Bone marrow (tissue), 2 donors: ENCODE measurements around the gene RBM19.

Source experiments
- DNase-seq, 2 donors: peaks; one replicate each; lab custom pipeline; 2025; lab: John Stamatoyannopoulos, UW

RBM19 gene

DNA sequence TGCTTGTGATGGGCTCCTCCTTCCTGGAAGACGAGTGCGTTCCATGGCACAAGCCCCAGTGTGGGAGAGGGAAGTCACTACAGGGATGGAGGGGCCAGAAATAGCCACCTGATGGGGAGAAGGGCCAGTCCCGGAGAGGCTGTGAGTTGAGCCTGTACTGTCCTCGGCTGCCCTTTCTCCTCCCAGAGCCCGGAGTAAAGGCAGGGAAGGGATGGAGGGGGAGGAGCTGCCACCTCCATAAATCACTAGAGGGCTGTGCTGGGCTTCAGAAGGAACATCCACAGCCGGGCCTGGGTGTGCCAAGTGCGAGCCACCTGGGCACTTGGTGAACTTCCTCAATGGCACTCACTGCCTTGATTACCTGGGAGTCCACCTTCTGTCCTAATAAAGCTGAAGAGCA, 110.1 kb downstream of the RBM19 start:
- DNase-seq, result no peak

- DNase-seq, result no peak
These were observed 111.6 kb downstream of the RBM19 start for GRCh38 chr12:113854385-113855142.

GRCh38 chr12:113853491-113853890, 112.6 kb downstream of the RBM19 start:
- no peak for DNase-seq

- DNase-seq, result no peak
These were observed 113.2 kb downstream of the RBM19 start for GRCh38 chr12:113852695-113853490.

DNA sequence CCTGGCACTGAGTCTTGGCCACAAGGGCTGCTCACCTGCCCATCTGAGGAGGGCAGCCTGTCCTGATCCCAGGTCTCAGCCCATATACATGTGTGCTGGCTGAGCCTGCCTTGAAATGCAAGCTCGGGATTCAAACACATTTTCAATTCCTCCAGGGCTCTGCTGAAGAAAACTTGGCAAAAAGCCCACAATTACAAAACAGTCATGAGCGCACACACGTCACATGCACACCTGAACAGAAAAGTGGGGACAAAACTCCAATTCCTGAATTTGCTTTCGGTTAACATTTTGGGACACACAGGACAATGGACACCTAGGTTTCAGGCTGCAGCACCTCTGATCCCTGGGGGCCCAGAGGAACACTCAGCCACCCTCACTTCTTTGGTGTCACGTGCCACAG, 113.9 kb downstream of the RBM19 start:
- DNase-seq, result no peak

GRCh38 chr12:113850309-113851056, 115.6 kb downstream of the RBM19 start:
- no peak for DNase-seq

DNA sequence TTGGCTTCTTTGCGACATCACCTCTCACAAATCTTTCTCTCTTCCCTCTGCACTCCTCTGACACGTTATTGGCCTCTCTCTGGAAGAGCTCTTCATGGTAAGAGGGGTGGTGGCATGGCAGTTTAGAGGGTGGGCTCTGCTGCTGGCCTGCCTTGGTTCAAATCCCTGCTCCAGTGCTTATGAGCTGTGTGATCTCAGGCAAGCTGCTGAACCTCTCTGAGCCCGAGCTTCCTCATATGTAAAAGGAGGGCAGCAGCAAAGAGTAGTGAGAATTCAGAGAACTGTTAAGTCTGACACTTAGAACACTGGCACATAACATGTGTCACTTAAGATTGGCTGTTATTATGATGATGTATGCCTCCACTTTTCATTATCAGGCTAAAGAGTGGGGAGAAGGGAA, 118.3 kb downstream of the RBM19 start:
- DNase-seq, result no peak

- DNase-seq, result no peak
These were observed 119.0 kb downstream of the RBM19 start for GRCh38 chr12:113846883-113847755.

DNA sequence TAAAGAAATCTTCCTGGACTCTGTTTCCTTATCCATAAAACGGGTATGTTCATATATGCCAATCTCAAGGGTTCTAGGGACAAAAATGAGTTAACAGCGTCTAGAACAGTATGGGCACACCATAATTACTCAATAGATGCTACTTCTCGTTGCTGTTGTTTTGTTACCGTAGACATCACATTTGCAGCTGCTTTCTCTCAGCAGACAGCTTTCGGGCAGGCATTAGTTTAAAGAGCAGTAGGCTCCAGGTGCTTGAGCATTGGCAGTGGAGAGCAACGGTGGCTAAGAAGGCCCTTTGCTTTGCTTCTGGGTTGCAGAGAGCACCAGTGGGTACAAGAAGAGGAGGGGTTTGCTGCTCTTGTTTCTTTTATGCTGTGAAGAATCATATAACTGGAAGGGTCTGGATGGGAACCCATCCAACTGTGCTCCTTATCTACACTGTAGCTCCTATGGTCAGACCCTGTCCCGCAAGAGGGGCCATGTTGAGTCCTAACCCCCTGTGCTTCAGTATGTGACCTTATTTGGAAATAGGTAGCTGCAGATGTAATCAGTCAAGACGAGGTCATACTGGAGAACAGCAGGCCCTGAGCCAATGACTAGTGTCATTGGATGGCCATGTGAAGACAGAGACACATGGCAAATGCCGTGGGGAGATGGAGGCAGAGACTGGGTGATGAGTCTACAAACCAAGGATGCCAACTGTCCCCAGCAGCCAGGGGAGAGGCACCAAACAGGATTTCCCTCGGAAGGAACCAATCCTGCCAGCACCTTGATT, 120.0 kb downstream of the RBM19 start:
- no peak for DNase-seq

GRCh38 chr12:113844495-113845210, 121.5 kb downstream of the RBM19 start:
- DNase-seq, result no peak

- no peak for DNase-seq
These were observed 123.4 kb downstream of the RBM19 start for GRCh38 chr12:113842699-113843098.

- DNase-seq, result no peak
These were observed 124.3 kb downstream of the RBM19 start for GRCh38 chr12:113841786-113842185.

- DNase-seq, result no peak
These were observed 125.6 kb downstream of the RBM19 start for GRCh38 chr12:113840401-113841042.

DNA sequence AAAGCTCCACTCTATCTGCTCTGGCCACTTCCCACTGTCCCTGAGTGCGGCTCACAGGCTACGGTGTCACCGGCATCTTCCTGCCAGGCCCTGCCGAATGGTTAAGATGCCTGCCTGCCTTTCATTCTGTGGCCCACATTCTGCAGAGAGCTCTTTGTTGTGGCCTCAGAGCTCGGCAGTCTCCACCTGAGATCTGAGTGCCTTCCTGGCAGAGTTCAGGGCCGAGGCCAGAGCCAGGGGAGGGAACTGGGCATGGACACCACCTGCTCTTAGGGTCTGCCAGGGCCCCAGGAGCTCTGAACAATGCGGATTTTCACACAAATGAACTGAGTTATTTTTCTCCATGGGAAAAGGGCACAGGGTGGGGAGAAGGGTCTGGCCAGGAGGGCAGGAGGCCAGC, 127.2 kb downstream of the RBM19 start:
- no peak for DNase-seq

DNA sequence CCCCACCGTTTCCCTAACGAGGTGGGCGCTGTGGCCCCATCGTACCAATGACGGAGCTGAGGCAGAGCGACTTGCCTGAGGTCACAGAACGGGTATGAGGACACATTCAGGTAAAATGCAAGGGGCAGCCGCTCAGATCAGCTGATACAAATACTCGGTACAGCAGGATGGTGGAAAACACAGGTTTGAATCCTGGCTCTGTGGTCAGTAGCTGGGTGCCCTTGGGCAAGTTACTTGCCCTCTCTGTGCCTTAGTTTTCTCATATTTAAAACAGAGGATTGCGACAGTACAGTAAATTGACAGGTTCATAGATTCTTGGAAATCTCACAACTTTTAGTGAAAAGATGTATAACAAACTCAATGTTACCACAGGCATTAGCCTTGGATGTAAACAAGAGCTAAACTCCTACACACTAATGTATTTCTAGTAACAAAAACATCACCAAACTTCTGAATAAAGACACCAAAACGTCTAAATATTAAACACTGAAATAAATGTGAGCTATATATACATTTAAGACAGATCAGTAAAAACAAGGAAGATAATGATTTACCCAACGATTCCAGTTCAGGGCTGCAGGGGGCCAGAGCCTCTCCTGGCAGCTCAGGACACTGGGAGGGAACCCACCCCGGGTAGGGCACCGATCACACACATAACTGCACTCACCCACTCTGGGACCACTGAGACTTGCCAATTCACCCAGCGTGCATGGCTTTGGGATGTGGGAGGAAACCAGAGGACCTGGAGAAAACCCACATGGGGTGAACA, 128.4 kb downstream of the RBM19 start:
- no peak for DNase-seq

- no peak for DNase-seq
These were observed 129.0 kb downstream of the RBM19 start for GRCh38 chr12:113837084-113837483.

DNA sequence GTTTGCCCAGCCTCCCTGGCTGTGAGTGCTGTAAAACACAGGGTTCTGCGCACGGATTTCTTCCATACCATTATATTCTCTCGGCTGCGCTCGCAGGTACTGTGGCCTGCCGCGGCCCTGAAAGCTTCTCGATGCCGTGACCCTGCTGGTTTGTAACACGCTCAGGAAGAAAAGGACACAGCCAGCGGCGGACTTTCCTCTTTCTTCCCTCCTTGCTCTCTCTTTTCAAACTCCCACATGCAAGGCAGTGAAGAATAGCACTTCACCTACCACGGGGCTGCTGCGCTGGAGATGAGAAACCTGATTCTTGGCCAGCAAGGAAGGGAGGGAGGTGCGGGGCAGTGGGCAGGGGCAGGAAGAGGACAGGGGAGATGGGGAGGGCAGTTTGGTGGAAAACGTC, 130.2 kb downstream of the RBM19 start:
- no peak for DNase-seq

DNA sequence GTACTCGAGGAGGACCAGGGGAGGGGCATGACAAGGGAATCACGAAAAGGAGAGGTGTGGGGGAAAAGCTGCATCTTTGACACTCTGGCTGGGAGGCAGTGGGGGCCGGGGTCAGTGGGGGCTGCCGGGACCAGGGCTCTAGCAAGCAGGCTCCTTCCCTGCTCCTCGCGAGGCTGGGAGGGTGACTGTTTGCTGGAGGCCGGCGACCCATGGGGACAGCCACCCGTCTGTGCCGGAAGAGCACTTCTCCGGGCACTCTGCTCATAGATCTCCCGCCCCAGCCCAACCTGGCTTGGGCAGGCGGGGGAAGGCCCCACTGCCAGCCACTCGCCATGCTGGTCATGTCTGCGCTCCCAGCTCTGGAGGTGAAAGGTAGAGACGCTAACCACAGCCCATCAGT, 130.7 kb downstream of the RBM19 start:
- DNase-seq, result no peak

- DNase-seq, result no peak
These were observed 132.7 kb downstream of the RBM19 start for GRCh38 chr12:113833422-113833821.
